Measurements from ENCODE around the gene COL1A1. TPM values are rescaled to one million over a fixed set of nuclear protein-coding genes. Genes with fewer than 3 reads are reported as not detected.

Gene COL1A1
- total and polyA plus RNA-seq, 2 of the 13 experiments (the other 11 are each of a cell fraction or from before 2014, with no cell fraction given) = 0.05 TPM; not detected in 1

DNA sequence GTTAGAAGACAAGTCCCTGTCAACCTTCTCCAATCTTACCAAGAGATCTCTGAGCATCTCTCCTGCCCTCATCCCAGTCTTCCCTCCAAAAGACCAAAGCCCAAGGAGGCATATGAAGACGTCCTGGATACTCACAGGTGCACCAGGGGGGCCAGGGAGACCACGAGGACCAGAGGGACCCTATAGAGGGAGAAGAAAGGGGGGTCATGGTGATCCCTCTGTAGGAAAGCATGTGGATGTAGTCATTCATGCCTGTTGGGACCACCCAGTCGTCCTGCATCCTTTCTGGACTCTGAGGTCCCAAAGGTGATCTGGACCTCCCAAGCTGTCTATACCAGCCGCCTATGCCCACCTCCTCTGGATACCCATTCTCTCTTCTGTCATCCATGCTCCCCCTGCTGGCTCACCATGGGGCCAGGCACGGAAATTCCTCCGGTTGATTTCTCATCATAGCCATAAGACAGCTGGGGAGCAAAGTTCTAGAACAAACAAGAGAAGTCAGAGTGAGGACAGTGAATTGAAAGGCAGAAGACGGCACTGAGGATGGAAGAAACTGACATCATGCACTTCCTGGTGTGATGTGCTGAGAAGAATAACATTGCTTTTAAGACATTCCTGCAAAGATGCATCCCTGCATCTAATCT, 3.3 kb downstream of the COL1A1 start (continued):
- TF ChIP-seq, protein P1, sequence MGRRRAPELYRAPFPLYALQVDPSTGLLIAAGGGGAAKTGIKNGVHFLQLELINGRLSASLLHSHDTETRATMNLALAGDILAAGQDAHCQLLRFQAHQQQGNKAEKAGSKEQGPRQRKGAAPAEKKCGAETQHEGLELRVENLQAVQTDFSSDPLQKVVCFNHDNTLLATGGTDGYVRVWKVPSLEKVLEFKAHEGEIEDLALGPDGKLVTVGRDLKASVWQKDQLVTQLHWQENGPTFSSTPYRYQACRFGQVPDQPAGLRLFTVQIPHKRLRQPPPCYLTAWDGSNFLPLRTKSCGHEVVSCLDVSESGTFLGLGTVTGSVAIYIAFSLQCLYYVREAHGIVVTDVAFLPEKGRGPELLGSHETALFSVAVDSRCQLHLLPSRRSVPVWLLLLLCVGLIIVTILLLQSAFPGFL (CRISPR knock-in tag; IDR thresholded peaks at IDR 0.05) = no peak
- TF ChIP-seq FOXJ3 (CRISPR knock-in tag; IDR thresholded peaks at IDR 0.05; ENCODE audit: borderline replicate concordance) (no peak), BRD4 (CRISPR knock-in tag; IDR thresholded peaks at IDR 0.05) (no peak), RFX3 (CRISPR knock-in tag; IDR thresholded peaks at IDR 0.05) (no peak), ARID2 (CRISPR knock-in tag; IDR thresholded peaks at IDR 0.05; ENCODE audit: borderline replicate concordance) (no peak), CBX1 (IDR thresholded peaks at IDR 0.05; ENCODE audit: low read depth) (no peak), ADNP (CRISPR knock-in tag; IDR thresholded peaks at IDR 0.05) (no peak), PLRG1 (conservative IDR thresholded peaks at IDR 0.05) (no peak), ZNF788 (CRISPR knock-in tag; IDR thresholded peaks at IDR 0.05; ENCODE audit: borderline replicate concordance) (no peak), SMC3 (IDR thresholded peaks at IDR 0.05; ENCODE audit: low read length) (peak; percentile 90), ZSCAN29 (CRISPR knock-in tag; conservative IDR thresholded peaks at IDR 0.05) (0 out of 2 replicates have a peak, but pooled peaks have one; percentile 37), ATRX (CRISPR knock-in tag; IDR thresholded peaks at IDR 0.05; ENCODE audit: borderline replicate concordance) (no peak), HNF4A (CRISPR knock-in tag; IDR thresholded peaks at IDR 0.05) (peak; percentile 28; the same call in 1 of the 2 replicates), SP1 (IDR thresholded peaks at IDR 0.05) (no peak), SP1 (CRISPR knock-in tag; IDR thresholded peaks at IDR 0.05) (no peak)
- TF ChIP-seq, protein P2, sequence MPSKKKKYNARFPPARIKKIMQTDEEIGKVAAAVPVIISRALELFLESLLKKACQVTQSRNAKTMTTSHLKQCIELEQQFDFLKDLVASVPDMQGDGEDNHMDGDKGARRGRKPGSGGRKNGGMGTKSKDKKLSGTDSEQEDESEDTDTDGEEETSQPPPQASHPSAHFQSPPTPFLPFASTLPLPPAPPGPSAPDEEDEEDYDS (CRISPR knock-in tag; IDR thresholded peaks at IDR 0.05) = no peak
- TF ChIP-seq, protein P3, sequence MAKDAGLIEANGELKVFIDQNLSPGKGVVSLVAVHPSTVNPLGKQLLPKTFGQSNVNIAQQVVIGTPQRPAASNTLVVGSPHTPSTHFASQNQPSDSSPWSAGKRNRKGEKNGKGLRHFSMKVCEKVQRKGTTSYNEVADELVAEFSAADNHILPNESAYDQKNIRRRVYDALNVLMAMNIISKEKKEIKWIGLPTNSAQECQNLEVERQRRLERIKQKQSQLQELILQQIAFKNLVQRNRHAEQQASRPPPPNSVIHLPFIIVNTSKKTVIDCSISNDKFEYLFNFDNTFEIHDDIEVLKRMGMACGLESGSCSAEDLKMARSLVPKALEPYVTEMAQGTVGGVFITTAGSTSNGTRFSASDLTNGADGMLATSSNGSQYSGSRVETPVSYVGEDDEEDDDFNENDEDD (CRISPR knock-in tag; IDR thresholded peaks at IDR 0.05; ENCODE audit: borderline replicate concordance) = no peak
